ENCODE measurements around the gene TIMM17A.

- TF ChIP-seq, protein P1, sequence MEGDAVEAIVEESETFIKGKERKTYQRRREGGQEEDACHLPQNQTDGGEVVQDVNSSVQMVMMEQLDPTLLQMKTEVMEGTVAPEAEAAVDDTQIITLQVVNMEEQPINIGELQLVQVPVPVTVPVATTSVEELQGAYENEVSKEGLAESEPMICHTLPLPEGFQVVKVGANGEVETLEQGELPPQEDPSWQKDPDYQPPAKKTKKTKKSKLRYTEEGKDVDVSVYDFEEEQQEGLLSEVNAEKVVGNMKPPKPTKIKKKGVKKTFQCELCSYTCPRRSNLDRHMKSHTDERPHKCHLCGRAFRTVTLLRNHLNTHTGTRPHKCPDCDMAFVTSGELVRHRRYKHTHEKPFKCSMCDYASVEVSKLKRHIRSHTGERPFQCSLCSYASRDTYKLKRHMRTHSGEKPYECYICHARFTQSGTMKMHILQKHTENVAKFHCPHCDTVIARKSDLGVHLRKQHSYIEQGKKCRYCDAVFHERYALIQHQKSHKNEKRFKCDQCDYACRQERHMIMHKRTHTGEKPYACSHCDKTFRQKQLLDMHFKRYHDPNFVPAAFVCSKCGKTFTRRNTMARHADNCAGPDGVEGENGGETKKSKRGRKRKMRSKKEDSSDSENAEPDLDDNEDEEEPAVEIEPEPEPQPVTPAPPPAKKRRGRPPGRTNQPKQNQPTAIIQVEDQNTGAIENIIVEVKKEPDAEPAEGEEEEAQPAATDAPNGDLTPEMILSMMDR (IDR thresholded peaks at IDR 0.05): no peak
- TF ChIP-seq POLR2AphosphoS5 (IDR thresholded peaks at IDR 0.05): no peak
- no peak for TF ChIP-seq POLR2A (IDR thresholded peaks at IDR 0.05)
Observed at GRCh38 chr1:202011994-202012393, 56.7 kb downstream of the TIMM17A start.
